Nephron progenitor cell (in vitro differentiated cells): ENCODE measurements around the gene FBXO31.

Experiments used
- DNase-seq: peaks from one replicate; pipeline ENCODE4 v3.0.0; 2021
- H3K27ac Mint-ChIP-seq: 2 replicates; pipeline ENCODE4 v1.8.0; 2021; ENCODE audit warnings: mild to moderate bottlenecking, moderate library complexity, mixed read lengths
- H3K27me3 Mint-ChIP-seq: 2 replicates; pipeline ENCODE4 v1.8.0; 2021; ENCODE audit warnings: mild to moderate bottlenecking, low read depth, mixed read lengths; ENCODE audit not compliant: poor library complexity
- H3K36me3 Mint-ChIP-seq: 2 replicates; pipeline ENCODE4 v1.8.0; 2021; ENCODE audit warnings: low read depth, mixed read lengths
- H3K4me1 Mint-ChIP-seq: 2 replicates; pipeline ENCODE4 v1.8.0; 2021; ENCODE audit warnings: mixed read lengths
- H3K4me3 Mint-ChIP-seq: 2 replicates; pipeline ENCODE4 v1.8.0; 2021; ENCODE audit warnings: mild to moderate bottlenecking, moderate library complexity, mixed read lengths
- H3K9me3 Mint-ChIP-seq: 2 replicates; pipeline ENCODE4 v1.8.0; 2021; ENCODE audit warnings: mild to moderate bottlenecking, moderate library complexity, mixed read lengths
- CTCF ChIP-seq: fragments of 200-600 bp; sonication (generic); IDR thresholded peaks from 2 replicates; pipeline ENCODE4 v1.5.0; 2021; ENCODE audit warnings: antibody characterized with exemption

Gene FBXO31

GRCh38 chr16:87352818-87353217 lies 30.8 kb downstream of the FBXO31 start:
- no peak for DNase-seq
- Mint-ChIP-seq H3K27ac (no peak overlapping the region), H3K27me3 (no peaks in the 10 kb centered on the region), H3K36me3 (peaks cover 7% of the 10 kb centered on the region), H3K4me3 (no peak overlapping the region), H3K4me1 (peaks cover 54% of the 10 kb centered on the region), H3K9me3 (no peaks in the 10 kb centered on the region)
- no peak for TF ChIP-seq CTCF

GRCh38 chr16:87351320-87351698 lies 32.3 kb downstream of the FBXO31 start:
- DNase-seq: no peak
- Mint-ChIP-seq H3K9me3 (no peaks in the 10 kb centered on the region), H3K4me1 (peaks cover 52% of the 10 kb centered on the region), H3K4me3 (no peak overlapping the region), H3K27me3 (no peaks in the 10 kb centered on the region), H3K36me3 (peaks cover 11% of the 10 kb centered on the region), H3K27ac (peak overlapping the region; percentile 32)
- TF ChIP-seq CTCF: no peak

- DNase-seq: no peak
- Mint-ChIP-seq H3K27ac (peak overlapping the region; percentile 77), H3K27me3 (no peaks in the 10 kb centered on the region), H3K4me3 (no peak overlapping the region), H3K4me1 (peaks cover 52% of the 10 kb centered on the region), H3K9me3 (no peaks in the 10 kb centered on the region), H3K36me3 (peaks cover 16% of the 10 kb centered on the region)
- TF ChIP-seq CTCF: no peak
These were observed 32.8 kb downstream of the FBXO31 start for GRCh38 chr16:87350681-87351319.

GRCh38 chr16:87350031-87350430 lies 33.5 kb downstream of the FBXO31 start:
- no peak for TF ChIP-seq CTCF
- Mint-ChIP-seq H3K27ac (peak overlapping the region; percentile 7), H3K4me3 (no peak overlapping the region), H3K4me1 (peaks cover 54% of the 10 kb centered on the region), H3K27me3 (peaks cover 2% of the 10 kb centered on the region), H3K36me3 (peaks cover 22% of the 10 kb centered on the region), H3K9me3 (no peaks in the 10 kb centered on the region)
- DNase-seq: peak; percentile 21

GRCh38 chr16:87348616-87349157 lies 34.9 kb downstream of the FBXO31 start:
- Mint-ChIP-seq H3K36me3 (peaks cover 22% of the 10 kb centered on the region), H3K27me3 (peaks cover 5% of the 10 kb centered on the region), H3K4me1 (peaks cover 68% of the 10 kb centered on the region), H3K27ac (no peak overlapping the region), H3K4me3 (no peak overlapping the region), H3K9me3 (no peaks in the 10 kb centered on the region)
- no peak for TF ChIP-seq CTCF
- no peak for DNase-seq
